ENCODE data around the gene KIF16B.

KIF16B gene

GRCh38 chr20:16346956-16347355 lies 226.3 kb downstream of the KIF16B start:
- no peak for DNase-seq

DNA sequence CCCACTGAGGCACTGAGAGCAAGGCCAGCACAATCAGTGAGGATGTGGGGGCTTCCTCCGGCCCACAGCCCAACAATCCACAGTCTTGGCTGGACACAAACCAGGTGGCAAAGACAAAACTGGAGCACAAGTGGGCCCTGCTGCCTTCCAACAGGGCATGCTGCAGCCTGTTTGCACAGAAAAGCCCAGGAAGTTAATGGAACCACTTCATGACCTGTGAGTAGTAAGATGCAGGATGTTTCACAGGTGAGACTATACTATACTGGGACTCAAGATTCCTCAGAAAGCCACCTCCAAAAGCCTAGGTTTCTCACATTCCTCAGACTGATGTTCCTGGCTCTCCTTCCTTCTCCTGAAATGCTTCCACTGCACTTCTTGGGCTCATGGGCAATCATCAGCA lies 235.5 kb downstream of the KIF16B start:
- no peak for DNase-seq

- no peak for DNase-seq
Observed at GRCh38 chr20:16327606-16328005, 245.6 kb downstream of the KIF16B start.

DNA sequence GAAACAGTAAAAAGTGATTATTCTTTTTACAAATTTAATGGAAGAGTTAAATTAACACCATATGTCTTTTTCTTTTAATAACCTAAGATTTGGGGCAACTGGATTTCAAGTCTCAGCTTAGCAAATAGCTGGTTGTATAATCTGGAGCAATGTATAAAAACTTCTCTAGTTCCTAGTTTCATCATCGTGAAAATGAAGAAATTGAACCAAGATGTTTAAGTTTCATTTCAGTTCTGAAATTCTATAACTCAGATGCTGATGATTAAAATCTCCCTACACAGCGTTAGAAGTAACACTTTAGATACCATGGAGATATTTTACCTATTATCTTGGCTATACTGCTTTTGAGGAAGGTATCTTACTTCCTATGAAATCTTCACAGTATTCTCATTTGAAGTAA lies 252.0 kb downstream of the KIF16B start:
- no peak for DNase-seq

DNA sequence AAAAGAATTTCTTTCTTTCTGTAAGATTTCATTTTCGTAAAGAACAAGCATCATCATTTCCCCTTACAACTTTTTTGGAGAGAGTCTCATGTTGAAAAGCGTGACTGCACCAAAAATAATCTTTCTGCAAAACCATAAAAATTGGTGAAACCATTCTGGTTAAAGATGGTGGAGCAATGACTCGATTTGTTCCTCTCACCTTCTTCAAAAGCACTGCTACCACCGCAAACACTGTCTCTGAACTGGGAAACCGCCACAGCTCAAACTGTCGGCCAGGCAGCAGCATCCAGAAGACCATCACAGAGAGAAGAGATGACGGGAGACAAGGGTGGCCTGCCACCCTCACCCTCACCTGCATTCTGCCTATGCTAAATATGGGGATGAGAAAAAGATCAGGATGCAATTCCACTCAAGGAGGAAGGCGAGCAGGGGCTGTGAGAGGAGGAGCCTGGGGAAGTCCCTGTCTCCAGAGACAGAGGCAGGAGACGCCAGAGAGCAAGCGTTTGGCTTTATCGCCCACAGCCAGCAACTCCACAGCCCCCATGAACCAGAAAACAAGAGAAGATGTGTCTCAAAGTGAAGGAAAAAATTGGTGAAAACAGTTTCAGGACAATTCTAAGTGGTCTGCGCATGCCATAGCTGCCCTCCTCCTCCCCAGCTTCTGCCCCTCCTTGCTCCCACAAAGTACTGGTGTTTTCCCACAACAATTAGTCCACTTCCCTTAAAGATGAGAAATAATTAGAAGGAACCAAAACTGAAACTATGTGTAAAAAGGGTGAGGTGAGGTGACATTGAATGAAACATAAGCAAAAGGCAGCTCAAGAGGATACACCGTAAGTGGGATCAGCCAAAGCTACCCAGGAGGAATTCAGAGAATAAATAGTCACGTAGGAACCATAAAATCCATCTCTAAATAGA lies 255.5 kb downstream of the KIF16B start:
- DNase-seq: no peak

- no peak for DNase-seq
Observed at GRCh38 chr20:16316513-16316912, 256.7 kb downstream of the KIF16B start.

- no peak for DNase-seq
Observed at GRCh38 chr20:16314748-16315159, 258.5 kb downstream of the KIF16B start.

DNA sequence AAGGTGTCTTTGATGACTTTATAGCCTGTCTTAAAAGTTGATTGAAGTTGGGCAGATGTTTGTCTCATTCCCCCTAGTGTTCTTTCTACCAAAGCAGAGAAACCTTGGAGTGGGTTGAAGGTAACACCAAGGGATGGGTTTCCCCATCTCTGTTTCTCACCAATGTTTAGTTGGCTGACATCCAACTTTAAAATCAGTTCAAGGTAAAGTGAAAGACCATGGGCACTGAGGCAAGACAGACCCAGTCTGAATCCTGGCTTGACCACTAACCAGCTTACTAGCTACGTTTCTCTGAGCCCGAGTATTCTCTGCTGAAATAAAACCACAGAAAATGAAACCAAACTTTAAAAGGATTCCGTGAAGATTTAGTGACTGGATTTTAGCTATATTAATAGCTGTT lies 258.9 kb downstream of the KIF16B start:
- no peak for DNase-seq

DNA sequence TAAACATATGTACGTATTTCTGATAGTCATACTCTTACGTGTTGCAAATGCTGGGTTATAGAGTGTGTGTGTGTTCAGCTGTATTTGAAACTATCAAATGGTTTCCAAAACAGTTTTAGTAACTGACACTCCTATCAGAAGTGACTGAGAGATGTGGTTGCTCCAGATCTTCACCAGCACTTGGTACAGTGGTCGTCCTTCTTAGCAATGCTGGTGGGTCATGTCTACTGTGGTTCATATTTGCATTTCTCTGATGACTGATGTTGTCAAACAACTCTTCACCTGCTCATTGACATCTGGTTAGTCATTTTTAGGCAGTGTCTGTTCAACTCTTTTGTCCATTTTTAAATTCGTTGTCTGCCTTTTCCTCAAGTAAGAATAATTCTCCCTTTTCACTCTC lies 259.3 kb downstream of the KIF16B start:
- DNase-seq: no peak

- no peak for DNase-seq
Observed at GRCh38 chr20:16312998-16313397, 260.2 kb downstream of the KIF16B start.

DNA sequence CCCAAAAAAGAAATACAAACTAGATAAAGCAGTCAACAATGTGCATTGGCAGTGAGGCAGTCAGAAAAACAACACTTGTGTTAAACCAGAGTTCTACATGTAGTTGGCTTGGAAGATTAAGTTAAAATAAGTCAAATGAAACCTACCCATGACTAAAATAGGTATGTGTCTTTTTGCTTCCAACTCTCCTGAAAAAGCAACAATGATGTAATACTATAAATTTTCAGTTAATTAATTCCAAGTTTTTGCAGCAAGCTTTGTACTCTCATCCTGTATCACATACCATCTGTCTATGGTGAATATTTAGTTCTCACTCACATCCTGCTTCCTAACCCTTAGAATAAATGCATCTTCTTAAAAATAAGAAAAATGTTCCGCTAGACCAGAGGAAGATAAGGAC lies 261.5 kb downstream of the KIF16B start:
- DNase-seq: no peak

DNA sequence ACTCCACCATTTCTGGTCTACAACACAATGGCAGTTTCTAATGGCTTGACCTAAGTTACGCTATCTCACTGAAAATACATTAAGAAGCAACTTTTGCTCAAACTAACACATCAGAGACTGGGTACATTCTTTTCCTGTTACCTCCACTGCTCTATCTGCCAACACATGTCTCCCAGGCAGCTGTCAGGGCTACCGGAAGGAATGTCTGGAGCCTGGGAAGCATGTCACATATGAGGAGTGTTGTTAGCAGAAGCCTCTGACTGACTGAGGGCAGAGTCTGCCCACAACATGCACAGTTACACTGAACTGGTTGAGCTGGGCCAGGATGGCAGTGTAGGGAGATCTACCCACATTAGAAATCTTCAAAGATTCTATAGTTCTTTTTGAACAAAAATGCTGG lies 264.5 kb downstream of the KIF16B start:
- DNase-seq: no peak

DNA sequence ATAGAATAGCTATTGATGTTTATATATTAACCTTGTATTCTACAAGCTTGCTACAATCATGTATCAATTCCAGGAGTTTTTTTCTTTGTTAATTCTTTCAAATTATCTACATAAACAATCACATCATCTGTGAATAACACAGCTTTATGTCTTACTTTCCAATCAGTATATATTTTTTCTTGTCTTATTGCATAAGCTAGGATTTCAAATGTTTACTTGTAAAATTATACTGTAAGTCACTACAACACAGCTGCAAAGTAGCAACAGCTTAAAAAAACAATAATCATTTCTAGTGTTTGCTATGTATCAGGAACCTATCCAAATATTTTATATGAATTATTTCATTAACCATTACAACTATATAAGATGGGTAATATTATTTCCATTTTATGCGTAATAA lies 270.4 kb downstream of the KIF16B start:
- DNase-seq: no peak

DNA sequence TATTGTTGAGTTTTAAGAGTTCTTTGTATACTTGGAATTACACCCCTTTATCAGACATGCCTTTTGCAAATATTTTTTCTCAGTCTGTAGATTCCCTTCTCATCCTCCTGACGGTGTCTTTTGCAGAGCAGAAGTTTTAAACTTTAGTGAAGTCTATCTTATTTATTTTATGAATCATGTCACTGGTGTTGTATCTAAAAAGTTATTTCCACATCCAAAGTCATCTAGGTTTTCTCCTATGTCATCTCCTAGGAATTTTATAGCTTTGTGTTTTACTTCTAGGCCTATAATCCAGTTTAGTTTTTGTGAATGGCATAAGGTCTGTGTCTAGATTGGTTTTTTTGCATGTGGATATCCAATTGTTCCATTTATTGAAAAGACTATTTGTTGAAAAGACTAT lies 271.3 kb downstream of the KIF16B start:
- no peak for DNase-seq

GRCh38 chr20:16299897-16300296 lies 273.4 kb downstream of the KIF16B start:
- DNase-seq: no peak

DNA sequence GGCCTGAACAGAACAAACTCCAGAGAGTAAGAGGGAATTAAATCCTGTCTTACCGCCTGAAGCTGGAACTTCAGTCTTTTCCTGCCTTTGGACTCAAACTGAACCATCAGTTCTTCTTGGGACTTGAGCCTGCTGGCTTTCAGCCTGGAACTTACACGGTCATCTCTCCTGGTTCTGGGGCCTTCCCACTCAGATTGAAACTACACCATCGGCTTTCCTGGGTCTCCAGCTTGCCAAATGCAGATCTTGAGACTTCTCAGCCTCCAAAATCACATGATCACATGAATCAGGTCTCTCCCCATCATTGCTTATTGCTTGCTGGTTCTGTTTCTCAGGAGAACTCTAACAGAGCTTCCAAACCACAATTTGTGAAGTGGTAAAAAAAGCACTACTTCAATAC lies 276.3 kb downstream of the KIF16B start:
- DNase-seq: no peak

GRCh38 chr20:16295534-16295933 lies 277.7 kb downstream of the KIF16B start:
- DNase-seq: no peak

DNA sequence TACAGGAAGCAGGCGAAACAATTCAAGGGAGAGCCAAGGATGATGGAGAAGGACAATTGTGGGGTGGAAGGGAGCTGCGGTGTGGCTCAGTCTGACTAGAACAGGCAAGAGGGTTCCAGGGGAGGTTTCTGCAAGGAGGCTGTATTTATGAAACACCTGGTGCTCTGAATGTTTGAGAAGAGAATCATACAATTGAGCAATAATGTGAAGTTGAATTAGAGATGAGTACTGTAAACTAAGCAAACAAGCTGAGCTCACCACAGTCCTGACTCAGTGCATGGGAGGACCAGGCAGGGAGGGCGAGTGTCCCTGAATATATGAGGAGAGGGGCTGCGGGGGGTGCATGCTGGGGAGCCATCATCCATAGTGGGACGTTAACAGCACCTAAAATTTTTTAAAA lies 279.7 kb downstream of the KIF16B start:
- DNase-seq: no peak

GRCh38 chr20:16292226-16292880 lies 280.9 kb downstream of the KIF16B start:
- no peak for DNase-seq

GRCh38 chr20:16290358-16290757 lies 282.9 kb downstream of the KIF16B start:
- DNase-seq: no peak

- DNase-seq: no peak
Observed at GRCh38 chr20:16287776-16288175, 285.5 kb downstream of the KIF16B start.

DNA sequence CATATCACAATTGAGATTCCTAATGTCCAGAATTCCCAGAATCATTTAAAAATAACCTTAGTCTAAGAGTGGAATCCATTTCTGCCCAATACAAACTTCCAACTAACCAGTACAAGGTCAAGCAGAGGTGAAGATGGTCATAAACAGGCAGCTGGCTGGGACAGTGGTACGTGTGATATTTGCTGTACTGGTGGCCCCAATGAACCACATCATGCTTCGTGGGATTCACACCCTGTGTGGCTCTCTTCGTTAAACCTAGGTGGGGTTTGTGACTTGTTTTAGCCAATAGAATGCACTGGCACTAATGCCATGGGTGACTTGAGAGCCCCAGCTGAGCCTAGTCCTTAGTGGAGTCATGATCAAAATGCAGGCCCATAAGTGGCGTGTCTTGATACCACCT lies 286.6 kb downstream of the KIF16B start:
- DNase-seq: no peak

DNA sequence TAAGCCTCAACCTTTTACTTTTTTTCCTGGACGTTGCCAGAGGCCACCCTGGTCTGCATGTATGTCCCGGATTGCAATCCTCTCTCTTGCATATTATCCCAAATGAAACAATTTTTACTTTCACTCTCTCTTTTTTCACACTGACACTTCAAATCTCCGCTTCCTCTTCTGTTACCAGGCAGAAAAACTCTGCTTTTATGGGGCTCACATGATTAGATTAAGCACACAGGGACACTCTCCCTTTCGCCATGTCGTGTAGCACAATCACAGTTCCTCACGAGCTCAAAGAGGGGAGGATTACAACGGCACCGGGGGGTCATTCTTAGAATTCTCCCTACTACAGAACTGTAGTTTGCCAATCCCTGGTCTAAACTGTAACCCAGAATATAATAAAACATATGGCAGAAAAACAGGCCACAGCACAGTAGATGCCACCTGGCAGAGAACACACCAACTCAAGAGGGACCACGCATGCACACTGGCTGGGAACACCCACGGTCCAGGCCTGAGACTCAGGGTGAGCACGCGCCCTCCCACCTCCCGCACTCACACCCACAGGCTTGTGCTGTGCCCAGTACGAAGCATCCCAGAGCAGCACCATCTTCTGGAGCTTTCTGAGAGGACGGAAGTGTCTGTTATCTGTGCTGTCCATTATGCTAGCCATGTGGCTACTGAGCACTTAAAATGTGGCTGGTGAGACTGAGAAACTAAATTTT lies 288.7 kb downstream of the KIF16B start:
- DNase-seq: no peak

DNA sequence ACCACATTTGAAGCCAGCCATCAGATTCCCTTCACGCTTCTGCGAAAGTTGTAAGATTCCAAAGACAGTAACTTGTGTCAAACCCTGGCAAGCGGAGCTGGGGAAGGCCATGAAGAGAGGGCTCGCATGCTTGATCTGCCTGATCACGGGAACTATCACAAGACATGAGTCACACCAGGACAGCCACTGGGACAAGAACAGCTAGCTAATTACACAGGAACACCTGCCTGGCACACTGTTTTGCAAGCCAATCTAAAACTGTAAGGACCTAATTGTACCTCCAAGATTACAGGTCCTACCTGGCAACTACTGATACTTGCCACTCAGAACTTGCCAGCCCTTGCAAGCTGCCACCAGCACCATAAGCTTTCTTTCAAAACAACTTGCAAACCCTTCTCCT lies 289.3 kb downstream of the KIF16B start:
- DNase-seq: no peak
